Sigmoid colon (tissue), 7 donors: ENCODE data around the gene SHISAL1. TPM values are rescaled to one million over a fixed set of nuclear protein-coding genes. Genes with fewer than 3 reads are reported as not detected.
A peak's percentile ranks its signal among the peaks of the same experiment; 100 is the strongest.

Experiments
- DNase-seq: peaks from one replicate; pipeline ENCODE4 v3.0.0-alpha.2; 2019
- H3K27ac ChIP-seq, 4 donors: fragments of 200-600 bp; sonication (generic); one replicate each; pipeline ENCODE4 v1.5.1; 2016 to 2019; ENCODE audit warnings: mild to moderate bottlenecking in 1 of 4
- H3K27me3 ChIP-seq, 3 donors: fragments of 200-600 bp; sonication (generic); one replicate each; pipeline ENCODE4 v1.5.1; 2019; ENCODE audit warnings: mild to moderate bottlenecking in 1 of 3
- H3K36me3 ChIP-seq, 4 donors: fragments of 200-600 bp; sonication (generic); one replicate each; pipeline ENCODE4 v1.5.1; 2016 to 2019
- H3K4me1 ChIP-seq, 4 donors: fragments of 200-600 bp; sonication (generic); one replicate each; pipeline ENCODE4 v1.5.1; 2017 to 2019
- H3K4me3 ChIP-seq, 4 donors: fragments of 200-600 bp; sonication (generic); one replicate each; pipeline ENCODE4 v1.5.1; 2017 to 2019; ENCODE audit warnings: mild to moderate bottlenecking in 2 of 4, moderate library complexity in 1 of 4
- H3K9me3 ChIP-seq, 4 donors: fragments of 200-600 bp in 3 of 4; sonication (generic) in 3 of 4; one replicate each; pipeline versions ENCODE4 v1.5.1 to v1.6.1; 2013 to 2019
- CTCF ChIP-seq, 4 experiments: fragments of 450-650 bp in 3 of 4; fragments of 200-600 bp in 1 of 4; IDR thresholded peaks; one replicate each; pipeline ENCODE4 v1.5.1; 2016 to 2019; ENCODE audit warnings: antibody characterized with exemption in 4 of 4, mild to moderate bottlenecking in 3 of 4, moderate library complexity in 2 of 4
- EP300 ChIP-seq, 4 donors: sonication (generic); formaldehyde crosslinking; IDR thresholded peaks; one replicate each; pipeline ENCODE4 v1.6.1; 2017; ENCODE audit warnings: antibody characterized with exemption in 4 of 4
- POLR2A ChIP-seq, 2 donors: fragments of 450-650 bp; IDR thresholded peaks; one replicate each; pipeline ENCODE4 v1.6.1; 2016; ENCODE audit warnings: antibody characterized with exemption in 2 of 2, mild to moderate bottlenecking in 2 of 2, moderate library complexity in 2 of 2
- POLR2AphosphoS5 ChIP-seq, 4 donors: sonication (generic); formaldehyde crosslinking; IDR thresholded peaks; one replicate each; pipeline ENCODE4 v1.6.1; 2017; ENCODE audit warnings: antibody characterized with exemption in 4 of 4
- WGBS, 2 donors: extraction: QIAGEN DNeasy Blood & Tissue Kit; methylation state at CpG; one replicate each; pipeline ENCODE4 v1.1.7; 2013; 5-methylcytosine and 5-hydroxymethylcytosine counted together
- intact Hi-C: fragments of 100-400 bp; cut with DNase I; formaldehyde crosslinking; loops from one replicate; pipeline ENCODE4 v1.15.1; 2023
- polyA plus RNA-seq, 3 donors: library from polyadenylated mRNA; stranded (reverse); fragments of 200-250 nt; gene quantifications; one replicate each; pipeline ENCODE4 v1.2.3, GENCODE V29; 2013
- total RNA-seq, 4 donors: library from RNA; depleted of rRNA; stranded (reverse); fragments of >200 nt; gene quantifications; one replicate each; pipeline ENCODE4 v1.1.0, GENCODE V29; 2016
- donor health status: healthy with polysubstance abuse.
- donor health status: Bipolar disorder and iron deficiency.
- donor health status: healthy.

Gene SHISAL1
- total and polyA plus RNA-seq, 7 donors = 0.23 to 32.4 (median 20.7) TPM

- DNase-seq = peak; percentile 55
- Histone ChIP-seq H3K4me1 (peaks cover 0 to 11% (median 3%) of the 10 kb centered on the region in 4 donors), H3K4me3 (no peak overlapping the region), H3K27ac (no peak overlapping the region), H3K9me3 (no peaks in the 10 kb centered on the region), H3K36me3 (no peaks in the 10 kb centered on the region), H3K27me3 (no peaks in the 10 kb centered on the region)
- intact Hi-C loops = no loop called here
- WGBS, 2 donors = 59 to 78% methylated on average over 9 of the region's 9 CpGs
- no peak for TF ChIP-seq POLR2A (IDR thresholded peaks at IDR 0.05)
- TF ChIP-seq POLR2AphosphoS5 (IDR thresholded peaks at IDR 0.05) = no peak
- no peak for TF ChIP-seq CTCF (IDR thresholded peaks at IDR 0.05)
- no peak for TF ChIP-seq EP300 (IDR thresholded peaks at IDR 0.05)
These were observed 116.5 kb downstream of the SHISAL1 start for GRCh38 chr22:44196241-44196640.

GRCh38 chr22:44195189-44195871 is 117.4 kb downstream of the SHISAL1 start:
- TF ChIP-seq CTCF (IDR thresholded peaks at IDR 0.05) (no peak), POLR2AphosphoS5 (IDR thresholded peaks at IDR 0.05) (no peak), EP300 (IDR thresholded peaks at IDR 0.05) (no peak), POLR2A (IDR thresholded peaks at IDR 0.05) (no peak)
- DNase-seq = peak; percentile 52
- Histone ChIP-seq H3K27ac (no peak overlapping the region), H3K9me3 (no peaks in the 10 kb centered on the region), H3K36me3 (no peaks in the 10 kb centered on the region), H3K4me3 (no peak overlapping the region), H3K4me1 (peaks cover 0 to 7% (median 3%) of the 10 kb centered on the region in 4 donors), H3K27me3 (no peaks in the 10 kb centered on the region)
- WGBS, 2 donors = 45 to 65% methylated on average over 5 of the region's 5 CpGs
- intact Hi-C loops = no loop called here

- Histone ChIP-seq H3K36me3 (no peaks in the 10 kb centered on the region), H3K27me3 (no peaks in the 10 kb centered on the region), H3K4me3 (no peak overlapping the region), H3K27ac (no peak overlapping the region), H3K9me3 (no peaks in the 10 kb centered on the region), H3K4me1 (peaks cover 0 to 4% (median 0%) of the 10 kb centered on the region in 4 donors)
- TF ChIP-seq CTCF (IDR thresholded peaks at IDR 0.05) (no peak), POLR2AphosphoS5 (IDR thresholded peaks at IDR 0.05) (no peak), POLR2A (IDR thresholded peaks at IDR 0.05) (no peak), EP300 (IDR thresholded peaks at IDR 0.05) (no peak)
- intact Hi-C loops = no loop called here
- 94 to 97% methylated on average over 2 of the region's 2 CpGs for WGBS, 2 donors
- DNase-seq = no peak
These were observed 118.2 kb downstream of the SHISAL1 start for GRCh38 chr22:44194569-44194968.

Other genes with a start within 250 kb of the SHISAL1 start
- gene PARVG, start 132.0 kb downstream of the SHISAL1 start, total RNA-seq = 10 to 100 TPM in 2 of 4 donors, 1 to 10 TPM in 2; 8.9 to 65.1 (median 12.3) TPM
- 10 to 100 TPM in 1 of 3 donors, 1 to 10 TPM in 2; 3.0 to 42.5 (median 4.4) TPM for gene PARVG, start 132.0 kb downstream of the SHISAL1 start, polyA plus RNA-seq
- 10 to 100 TPM; 16.1 to 25.7 (median 20.5) TPM for gene RTL6, start 185.3 kb upstream of the SHISAL1 start, total RNA-seq
- 10 to 100 TPM in 1 of 3 donors, 1 to 10 TPM in 2; 8.3 to 13.6 (median 8.4) TPM for gene RTL6, start 185.3 kb upstream of the SHISAL1 start, polyA plus RNA-seq